Panc1 (cell line): ENCODE results near the gene PRUNE2. TPM values are rescaled to one million over a fixed set of nuclear protein-coding genes. Genes with fewer than 3 reads are reported as not detected.

Source experiments
- ATAC-seq: fragments of 200-7000 bp; cut with Tn5 transposase; 2 replicates; pipeline ENCODE4 v1.9.1; 2020; ENCODE audit warnings: mild to moderate bottlenecking, moderate library complexity
- BruUV-seq: library from RNA; stranded (reverse); fragments of 400-500 nt; replicated peaks from 2 replicates; lab custom pipeline; 2021; lab: Mats Ljungman, UMichigan
- CTCF ChIA-PET: fragments of 300-600 bp; sonication (Branson Sonifier 250); formaldehyde crosslinking; loops from one replicate; lab custom pipeline; 2022; ENCODE audit warnings: antibody characterized with exemption; lab: Charles Lee
- POLR2A ChIA-PET: fragments of 300-600 bp; sonication (Branson Sonifier 250); formaldehyde crosslinking; loops from one replicate; lab custom pipeline; 2022; ENCODE audit warnings: antibody characterized with exemption; lab: Charles Lee
- DNase-seq: peaks from one replicate; pipeline ENCODE4 v3.0.0-alpha.2; 2010; ENCODE audit warnings: low read depth, low spot score
- H3K27ac ChIP-seq: 2 replicates; pipeline ENCODE4 v1.5.1; 2011; ENCODE audit warnings: mild to moderate bottlenecking, low read length, inconsistent platforms
- H3K27me3 ChIP-seq: fragments of 200-500 bp; sonication (Bioruptor generic); 2 replicates; pipeline ENCODE4 v1.6.0; 2014; ENCODE audit warnings: low read length, inconsistent platforms; ENCODE audit not compliant: control insufficient read depth, insufficient read depth
- H3K36me3 ChIP-seq: fragments of 200-500 bp; sonication (Bioruptor generic); 2 replicates; pipeline ENCODE4 v1.5.1; 2014; ENCODE audit warnings: inconsistent platforms, mild to moderate bottlenecking, low read length, moderate library complexity; ENCODE audit not compliant: control insufficient read depth, insufficient read depth
- H3K4me1 ChIP-seq: 2 replicates; pipeline ENCODE4 v1.5.1; 2011; ENCODE audit warnings: inconsistent platforms, mild to moderate bottlenecking, low read length, moderate library complexity; ENCODE audit not compliant: control insufficient read depth, insufficient read depth
- H3K4me3 ChIP-seq, 2 experiments: 2 replicates each; pipeline ENCODE4 v1.5.1; 2011 to 2012; ENCODE audit warnings: low read depth in 2 of 2, low read length in 2 of 2, mild to moderate bottlenecking in 2 of 2, inconsistent platforms in 1 of 2, moderate library complexity in 1 of 2
- H3K9me3 ChIP-seq: fragments of 200-500 bp; sonication (Bioruptor generic); 2 replicates; pipeline ENCODE4 v1.5.1; 2014; ENCODE audit warnings: low read depth, mild to moderate bottlenecking, inconsistent platforms, low read length, moderate library complexity; ENCODE audit not compliant: control insufficient read depth, insufficient read depth
- CTCF ChIP-seq: fragments of 450-650 bp; IDR thresholded peaks from 2 replicates; pipeline ENCODE4 v1.5.1; 2017; ENCODE audit warnings: mild to moderate bottlenecking
- POLR2AphosphoS5 ChIP-seq: IDR thresholded peaks from 2 replicates; pipeline ENCODE4 v1.6.1; 2012; ENCODE audit warnings: mild to moderate bottlenecking, low read depth, low read length, moderate library complexity
- REST ChIP-seq, 2 experiments: IDR thresholded peaks; 2 replicates each; pipeline ENCODE4 v1.6.1; 2011 to 2012; ENCODE audit warnings: low read depth in 2 of 2, control low read depth in 1 of 2, low read length in 1 of 2, mild to moderate bottlenecking in 1 of 2, moderate library complexity in 1 of 2; ENCODE audit not compliant: insufficient read depth in 1 of 2
- SIN3A ChIP-seq: IDR thresholded peaks from 2 replicates; pipeline ENCODE4 v1.6.1; 2012; ENCODE audit warnings: low read depth, mild to moderate bottlenecking, low read length, moderate library complexity, borderline replicate concordance; ENCODE audit not compliant: insufficient read depth
- TCF7L2 ChIP-seq: IDR thresholded peaks from 2 replicates; pipeline ENCODE4 v1.6.1; 2011; ENCODE audit warnings: mild to moderate bottlenecking, low read depth, low read length, inconsistent platforms
- in situ Hi-C: cut with HindIII; loops from 2 replicates; pipeline ENCODE4 v1.10.0; 2016; ENCODE audit warnings: low sequenced_read_pairs, low pct_unique_long_range_greater_than_20kb
- intact Hi-C: fragments of 100-400 bp; cut with micrococcal nuclease; formaldehyde crosslinking; loops from one replicate; pipeline ENCODE4 v1.10.0; 2022; ENCODE audit not compliant: unreplicated experiment
- total RNA-seq: library from RNA; stranded (reverse); gene quantifications from one replicate; pipeline ENCODE4 v1.2.1, GENCODE V29; 2021; ENCODE audit not compliant: unreplicated experiment

The PRUNE2 gene
- total RNA-seq, 1 experiment from 2014 or later: 0.18 TPM

DNA sequence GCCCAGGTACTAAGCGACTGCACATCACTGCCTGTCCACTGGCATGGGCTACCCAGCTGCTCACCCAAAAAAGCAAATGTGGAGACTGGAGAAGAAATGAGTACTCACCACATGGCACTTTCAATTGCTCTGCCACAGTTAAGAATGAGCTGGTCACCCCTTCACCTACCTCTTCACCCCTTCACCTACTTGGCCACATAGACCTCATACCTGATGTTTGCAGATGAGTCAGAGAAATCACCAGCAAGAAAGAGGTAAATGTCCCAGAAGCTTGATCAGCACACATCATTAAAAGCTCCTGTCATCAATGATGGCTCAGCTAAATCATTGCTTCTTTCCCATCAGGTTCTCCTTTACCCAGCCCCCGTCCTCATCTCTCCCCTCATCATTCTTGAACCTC, 7.6 kb upstream of the PRUNE2 start:
- Histone ChIP-seq H3K27ac (no peak overlapping the region), H3K36me3 (no peaks in the 10 kb centered on the region), H3K4me3 (no peak overlapping the region), H3K27me3 (peaks cover 3% of the 10 kb centered on the region), H3K4me1 (no peaks in the 10 kb centered on the region), H3K9me3 (no peaks in the 10 kb centered on the region)
- ATAC-seq: no peak
- CTCF ChIA-PET: no interaction called here
- intact Hi-C loops (no loop called here), in situ Hi-C loops (no loop called here)
- TF ChIP-seq SIN3A (no peak), POLR2AphosphoS5 (no peak), TCF7L2 (no peak), REST (IDR thresholded peaks at IDR 0.05; ENCODE audit: insufficient read depth in 1 of 2, low read depth in 2 of 2, low read length in 1 of 2) (no peak), CTCF (no peak)
- DNase-seq: no peak
- POLR2A ChIA-PET: no interaction called here
- no TSS peak for BruUV-seq

DNA sequence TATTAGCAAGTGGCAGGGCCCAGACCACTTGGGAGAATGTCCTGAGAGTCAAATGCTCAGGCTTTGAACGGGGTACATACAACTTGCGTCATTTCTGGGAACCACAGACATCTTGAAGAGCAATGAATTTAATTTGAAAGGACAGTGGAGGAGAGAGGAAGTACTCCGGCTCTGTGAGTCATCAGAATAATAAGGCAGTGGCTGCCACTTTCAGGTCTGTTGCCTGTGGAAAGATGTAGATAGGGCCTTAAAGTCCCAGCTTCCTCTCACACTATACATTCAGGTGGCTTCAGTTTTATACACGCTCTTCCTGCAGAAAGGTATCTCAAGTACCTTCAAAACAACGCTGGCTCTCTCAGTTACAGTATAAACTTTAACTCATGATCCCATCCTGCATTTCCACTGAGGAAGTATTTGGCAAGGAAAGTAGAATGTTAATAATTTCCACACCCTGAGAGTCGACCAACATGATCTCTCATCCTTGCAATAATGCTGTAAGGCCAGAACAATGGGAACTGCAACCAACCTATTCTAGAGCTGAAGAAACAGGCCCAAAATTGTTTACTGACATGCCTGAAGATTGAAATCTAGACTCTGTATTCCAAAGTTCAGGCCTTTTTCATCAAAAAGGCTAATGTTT, 6.8 kb upstream of the PRUNE2 start:
- intact Hi-C loops: no loop called here
- no peak for DNase-seq
- no peaks in the 10 kb centered on the region for H3K4me1 ChIP-seq
- POLR2A ChIA-PET: no interaction called here
- no peak overlapping the region for H3K27ac ChIP-seq
- H3K4me3 ChIP-seq: no peak overlapping the region
- peaks cover 7% of the 10 kb centered on the region for H3K27me3 ChIP-seq
- no peak for ATAC-seq
- CTCF ChIA-PET: no interaction called here
- H3K9me3 ChIP-seq: no peaks in the 10 kb centered on the region
- TF ChIP-seq REST (IDR thresholded peaks at IDR 0.05; ENCODE audit: insufficient read depth in 1 of 2, low read depth in 2 of 2, low read length in 1 of 2): no peak
- no peak for TF ChIP-seq CTCF
- TF ChIP-seq POLR2AphosphoS5: no peak
- no peak for TF ChIP-seq TCF7L2
- no peak for TF ChIP-seq SIN3A
- no TSS peak for BruUV-seq
- in situ Hi-C loops: no loop called here
- H3K36me3 ChIP-seq: no peaks in the 10 kb centered on the region
